Left cardiac atrium (tissue), 4 donors: ENCODE data around the gene SH3PXD2A. TPM values are rescaled to one million over a fixed set of nuclear protein-coding genes. Genes with fewer than 3 reads are reported as not detected.

Experiments used
- ATAC-seq, 2 donors: fragments of 200-7000 bp; cut with Tn5 transposase; one replicate each; pipeline ENCODE4 v1.9.1; 2020; ENCODE audit warnings: mild to moderate bottlenecking in 2 of 2, moderate library complexity in 2 of 2
- DNase-seq: peaks from one replicate; pipeline ENCODE4 v3.0.0-alpha.2; 2020
- intact Hi-C, 2 donors: fragments of 100-400 bp; cut with DNase I; formaldehyde crosslinking; loops; one replicate each; pipeline versions ENCODE4 v1.14.1 to v1.15.1; 2022 to 2023
- total RNA-seq, 2 donors: library from RNA; stranded (reverse); fragmentation: NEBNext Ultra II Directional; extraction: Animal tissue kit (Norgen Biotek cat#: 25700); gene quantifications; one replicate each; pipeline ENCODE4 v1.2.1, GENCODE V29; 2021
- donor health status: DM: no; HTN: yes; CAD: no.
- donor health status: DM: no; HTN: yes; CAD: no; lungs with severe emphysema.
- donor health status: DM: yes; HTN: yes; CAD: no.
- donor health status: Dilated cardiomyopathy.

Gene SH3PXD2A
- total RNA-seq, 2 donors from 2014 or later: 24.6 to 27.7 TPM

- no peak for DNase-seq
- intact Hi-C loops: no loop called here
- peak in 1 of 2 donors; percentile 14 for ATAC-seq
Observed at GRCh38 chr10:103727991-103728689, 127.2 kb downstream of the SH3PXD2A start.

DNA sequence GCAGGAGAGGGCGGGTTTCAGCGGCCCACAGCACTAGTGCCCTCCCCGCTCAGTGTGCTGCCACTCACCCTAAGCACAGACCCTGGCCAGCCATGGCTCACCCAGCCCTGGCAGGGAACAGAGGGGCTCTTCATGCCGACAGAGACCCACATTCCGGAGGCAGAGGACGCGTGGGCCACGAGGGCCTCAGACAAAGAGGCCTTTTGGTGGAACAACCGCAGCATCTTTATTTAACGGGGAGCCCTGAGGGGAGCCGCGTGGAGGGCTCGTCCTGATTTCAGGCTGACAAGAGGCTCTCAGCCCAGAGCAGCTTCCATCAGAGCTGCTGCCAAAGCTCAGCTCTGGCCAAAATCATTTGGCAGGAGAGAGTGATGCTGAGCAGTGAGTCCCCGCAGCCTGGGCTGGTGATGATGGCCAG, 127.8 kb downstream of the SH3PXD2A start:
- peak; percentile 60 for DNase-seq
- peak; percentile 84 to 93 for ATAC-seq
- intact Hi-C loops: no loop called here

DNA sequence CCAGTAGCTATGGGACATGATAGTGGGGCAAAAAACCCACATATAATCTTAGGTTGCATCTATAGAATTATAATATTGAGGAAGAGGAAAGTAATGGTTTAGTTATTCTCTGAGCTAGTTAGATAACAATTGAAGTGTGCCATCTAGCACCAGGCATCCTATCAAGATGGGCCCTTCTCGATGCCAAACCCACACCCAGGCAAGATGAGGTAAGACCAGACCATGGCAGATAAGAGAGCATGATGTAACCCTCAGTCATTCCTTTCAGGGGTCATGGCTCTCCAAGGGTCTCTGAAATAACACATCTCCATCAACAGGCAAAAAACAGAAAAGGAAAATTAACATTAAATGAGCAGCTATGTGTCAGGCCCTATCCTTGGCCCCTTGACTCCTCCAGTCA, 128.7 kb downstream of the SH3PXD2A start:
- DNase-seq: no peak
- intact Hi-C loops: no loop called here
- no peak for ATAC-seq

- intact Hi-C loops: no loop called here
- DNase-seq (no peak), ATAC-seq (no peak)
Observed at GRCh38 chr10:103725242-103725641, 130.1 kb downstream of the SH3PXD2A start.

DNA sequence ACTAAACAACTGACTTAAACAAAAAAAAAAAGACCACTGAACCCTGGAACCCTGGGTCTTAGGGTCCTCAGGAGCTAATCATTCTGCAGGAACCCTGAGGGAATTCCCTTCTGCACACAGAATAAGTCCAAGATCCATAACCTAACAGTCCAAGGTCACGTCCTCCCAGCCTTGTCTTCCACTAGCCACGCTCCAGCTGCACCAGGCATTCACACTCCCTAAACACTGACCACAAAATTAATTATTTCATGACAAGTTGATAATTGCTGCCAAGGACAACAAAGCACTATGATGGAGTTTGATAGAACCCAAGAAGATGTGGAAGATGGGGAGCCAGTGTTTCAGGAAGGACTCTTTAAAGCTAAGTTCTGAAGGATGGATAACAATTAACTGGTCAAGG, 130.6 kb downstream of the SH3PXD2A start:
- no peak for DNase-seq
- ATAC-seq: no peak
- intact Hi-C loops: no loop called here

DNA sequence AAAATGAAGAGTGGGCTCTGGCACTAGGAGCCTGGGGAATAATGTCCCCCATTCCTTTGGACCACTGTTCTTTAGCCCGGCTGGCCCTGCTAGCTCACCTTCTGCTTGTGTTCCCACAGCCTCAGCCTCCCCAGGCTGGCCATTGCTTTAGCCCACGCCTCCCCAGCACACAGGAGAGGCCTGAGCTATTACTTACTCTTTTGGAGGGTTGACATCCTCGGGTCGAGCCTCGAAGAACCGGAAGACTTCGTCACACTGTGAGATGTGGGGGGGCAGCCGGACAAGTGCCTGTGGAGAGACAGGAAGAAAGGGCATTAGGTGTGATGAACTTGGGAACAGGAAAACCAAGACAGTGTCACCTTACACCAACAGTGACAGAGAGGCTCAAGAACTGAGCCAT, 131.3 kb downstream of the SH3PXD2A start:
- ATAC-seq: no peak
- no peak for DNase-seq
- intact Hi-C loops: no loop called here

- ATAC-seq: no peak
- intact Hi-C loops: no loop called here
Observed at GRCh38 chr10:103723557-103723956, 131.8 kb downstream of the SH3PXD2A start.

DNA sequence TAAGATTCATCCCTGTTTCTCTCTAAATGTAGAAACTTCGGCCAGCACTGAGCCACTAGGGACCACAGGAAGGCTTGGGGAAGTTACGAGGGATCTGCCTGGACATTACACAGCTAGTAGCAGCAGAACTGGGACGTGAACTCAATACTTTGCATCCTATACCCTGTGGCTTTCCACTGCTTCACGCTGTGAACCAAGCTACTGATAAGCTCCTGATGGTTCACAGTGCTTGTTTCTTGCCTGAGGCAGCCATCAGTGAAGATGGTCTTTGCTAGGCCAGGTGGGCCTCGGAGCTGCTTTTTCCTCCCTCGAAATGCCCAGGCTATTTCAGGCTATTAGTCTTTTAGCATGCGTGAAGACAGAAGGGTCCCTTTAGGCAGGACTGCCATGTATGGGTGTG, 132.7 kb downstream of the SH3PXD2A start:
- intact Hi-C loops: no loop called here

More at GRCh38 chr10:103723557-103723956, 131.8 kb downstream of the SH3PXD2A start:
- DNase-seq: no peak

GRCh38 chr10:103720964-103721335, 134.4 kb downstream of the SH3PXD2A start:
- intact Hi-C loops: no loop called here
- DNase-seq (no peak), ATAC-seq (no peak)

More for the DNA sequence above, 132.7 kb downstream of the SH3PXD2A start:
- ATAC-seq (no peak), DNase-seq (no peak)

GRCh38 chr10:103720328-103720963, 134.9 kb downstream of the SH3PXD2A start:
- no peak for DNase-seq
- peak in 1 of 2 donors; percentile 28 for ATAC-seq
- intact Hi-C loops: no loop called here

DNA sequence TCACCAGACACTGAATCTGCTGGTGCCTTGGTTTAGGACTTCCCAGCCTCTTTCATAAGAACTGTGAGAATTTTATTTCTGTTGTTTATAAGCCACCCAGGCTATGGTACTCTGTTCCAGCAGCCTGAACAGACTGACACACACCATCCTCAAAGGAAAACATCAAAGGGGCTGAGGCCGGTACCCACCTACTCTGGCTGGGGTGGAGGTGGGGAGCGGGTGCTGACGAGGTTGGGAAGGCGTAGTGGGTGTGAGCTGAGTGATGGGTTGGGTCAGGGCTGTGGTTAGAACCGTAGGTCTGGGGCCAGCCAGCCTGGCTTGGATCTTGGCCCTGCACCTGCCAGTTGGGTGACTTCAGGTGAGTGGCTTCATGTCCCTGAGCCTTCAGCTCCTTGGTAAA, 136.3 kb downstream of the SH3PXD2A start:
- intact Hi-C loops: no loop called here
- ATAC-seq (no peak), DNase-seq (no peak)

GRCh38 chr10:103718247-103718620, 137.1 kb downstream of the SH3PXD2A start:
- intact Hi-C loops: no loop called here
- ATAC-seq (no peak), DNase-seq (no peak)

DNA sequence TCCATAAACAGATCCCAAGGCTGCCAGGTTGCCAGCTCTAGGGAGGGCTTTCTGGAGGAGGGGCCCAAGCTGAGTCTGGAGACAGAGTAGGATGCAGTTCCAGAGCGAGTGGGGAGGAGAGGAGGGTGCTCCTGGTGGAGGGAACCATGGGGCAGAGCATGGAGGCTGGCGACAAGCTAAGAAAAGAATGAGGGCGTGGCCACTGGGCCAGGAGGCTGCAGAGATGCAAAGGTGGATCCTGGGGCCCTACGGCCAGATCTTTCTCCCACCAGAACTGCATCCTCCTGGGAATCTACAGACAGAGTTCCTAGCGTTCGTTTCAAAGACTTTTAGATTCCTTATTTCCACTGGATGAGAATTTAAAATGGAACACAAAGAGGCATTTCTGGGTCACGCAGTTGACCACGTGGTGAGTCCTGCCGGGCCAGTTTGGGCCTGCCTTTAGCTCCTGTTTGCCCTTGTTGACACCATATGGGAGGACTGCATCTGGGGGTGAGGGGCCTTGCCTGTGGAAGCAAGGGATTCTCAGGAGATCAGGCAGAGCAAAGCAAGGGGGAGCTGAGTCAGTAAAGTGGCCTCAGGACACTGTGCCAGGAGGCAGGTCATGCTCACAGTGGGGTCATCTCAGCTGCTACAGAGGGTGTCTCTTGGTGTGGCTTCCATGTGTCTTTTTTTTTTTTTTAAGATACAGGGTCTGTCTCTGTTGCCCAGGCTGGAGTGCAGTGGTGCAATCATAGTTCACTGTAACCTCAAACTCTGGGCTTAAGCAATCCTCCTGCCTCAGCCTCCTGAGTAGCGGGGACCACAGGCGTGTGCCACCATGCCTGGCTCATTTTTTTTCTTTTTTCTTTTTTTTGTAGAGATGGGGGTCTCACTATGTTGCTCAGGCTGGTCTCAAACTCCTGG, 137.8 kb downstream of the SH3PXD2A start:
- DNase-seq (no peak), ATAC-seq (no peak)
- intact Hi-C loops: loop anchor here in 1 of 2 donors (2.0 kb wide), 1 partner anchor 141 kb away; no protein-coding TSS in a partner anchor

GRCh38 chr10:103716206-103717160, 138.9 kb downstream of the SH3PXD2A start:
- DNase-seq (no peak), ATAC-seq (no peak)
- intact Hi-C loops: loop anchor here in 1 of 2 donors (2.0 kb wide), 1 partner anchor 142 kb away; no protein-coding TSS in a partner anchor

DNA sequence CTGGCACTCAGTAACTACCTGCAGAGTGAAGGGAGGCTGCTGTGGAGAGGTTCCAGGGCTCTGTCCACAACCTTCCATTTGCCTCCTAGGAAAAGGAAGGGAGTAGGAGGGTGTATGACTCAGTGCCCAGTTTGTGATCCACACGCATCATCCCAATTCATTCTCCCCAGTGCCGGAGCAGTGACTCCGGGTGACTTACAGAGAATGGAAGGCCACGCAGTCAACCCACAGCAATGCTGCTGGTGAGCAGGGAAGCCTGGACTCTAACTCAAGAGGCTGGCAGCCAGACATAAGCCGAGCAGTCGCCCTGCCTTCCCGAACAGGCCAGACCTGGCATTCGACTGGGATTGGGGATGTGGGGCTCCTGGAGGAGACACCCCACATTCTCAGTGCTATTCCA, 139.9 kb downstream of the SH3PXD2A start:
- intact Hi-C loops: no loop called here
- DNase-seq (no peak), ATAC-seq (peak in 1 of 2 donors; percentile 36)

DNA sequence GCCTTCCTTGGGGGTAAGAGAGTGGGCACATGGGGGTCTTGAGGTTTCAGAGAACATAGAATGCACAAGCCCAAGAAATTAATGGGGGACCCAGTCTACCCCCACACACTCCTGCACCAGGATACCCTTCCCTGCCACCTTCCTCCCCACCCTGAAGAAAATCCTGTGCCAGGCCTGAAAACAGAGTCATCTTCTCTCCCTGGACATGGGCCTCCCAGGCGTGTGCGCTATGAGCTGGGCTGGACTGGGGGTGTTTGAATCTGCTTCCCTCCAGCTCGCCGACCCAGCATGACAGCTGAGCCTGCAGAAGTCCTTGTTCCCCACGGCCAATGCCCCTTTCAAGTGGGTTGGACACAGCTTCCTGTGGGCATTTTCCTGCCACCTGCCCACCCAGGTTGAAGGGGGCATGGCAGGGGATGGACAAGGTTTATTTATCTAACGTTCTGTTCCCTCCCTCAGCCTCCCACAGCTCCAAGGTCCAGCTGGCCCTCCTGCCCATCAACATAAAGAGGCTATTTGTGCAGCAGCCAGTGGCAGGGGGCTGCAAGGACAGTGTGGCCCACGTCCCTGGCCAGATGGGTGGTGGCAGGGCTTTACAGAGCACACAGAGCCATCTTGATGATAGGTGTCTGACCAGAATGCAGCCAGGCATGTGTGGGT, 141.0 kb downstream of the SH3PXD2A start:
- intact Hi-C loops: no loop called here
- ATAC-seq (no peak), DNase-seq (no peak)

DNA sequence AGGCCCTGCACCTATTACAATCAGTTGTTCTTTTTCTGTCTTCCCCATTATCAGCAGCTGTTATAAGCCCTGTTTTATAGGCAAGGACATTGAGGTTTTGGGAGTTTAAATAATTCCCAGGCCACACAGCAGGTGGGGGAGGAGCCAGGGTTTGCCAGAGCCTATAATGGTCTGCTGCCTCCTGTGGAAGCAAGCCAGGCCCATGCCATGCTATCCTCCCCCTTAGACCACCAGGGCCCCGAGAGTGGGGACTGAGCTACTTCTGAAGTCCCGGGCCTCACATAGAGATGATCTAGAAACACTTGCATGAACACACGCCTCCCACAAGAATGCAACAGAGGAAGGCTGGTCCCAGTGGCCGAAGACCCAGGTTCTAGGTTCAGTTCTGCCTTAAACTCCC, 141.7 kb downstream of the SH3PXD2A start:
- intact Hi-C loops: loop anchor here in 1 of 2 donors (2.0 kb wide), 1 partner anchor 145 kb away; no protein-coding TSS in a partner anchor
- DNase-seq: no peak
- no peak for ATAC-seq

- peak; percentile 77 to 89 for ATAC-seq
- intact Hi-C loops: loop anchor here in 1 of 2 donors (2.0 kb wide), 1 partner anchor 146 kb away; no protein-coding TSS in a partner anchor
- peak; percentile 83 for DNase-seq
Observed at GRCh38 chr10:103712898-103713498, 142.4 kb downstream of the SH3PXD2A start.
